ENCODE measurements around the gene CPA1. TPM values are rescaled to one million over a fixed set of nuclear protein-coding genes. Genes with fewer than 3 reads are reported as not detected.

Gene CPA1
- polyA plus RNA-seq, 1 donor (not counting 4 experiments of a cell fraction or from before 2014, with no cell fraction given) = not detected

- FAIRE-seq = no peak
- dilution Hi-C loops (cut with MboI; ENCODE audit: extremely low pct_ligation_motif_present, low sequenced_read_pairs) = no loop called here
Observed at GRCh38 chr7:130436253-130436652, 56.0 kb downstream of the CPA1 start.

More at GRCh38 chr7:130436253-130436652, 56.0 kb downstream of the CPA1 start:
- Histone ChIP-seq H4K20me1 (ENCODE audit: control insufficient read depth, extremely low read depth, insufficient read depth, low read length) (no peaks in the 10 kb centered on the region), H3K79me2 (ENCODE audit: control insufficient read depth, insufficient read depth, low read length) (no peaks in the 10 kb centered on the region), H3K36me3 (ENCODE audit: control insufficient read depth in 2 of 2, extremely low read depth in 1 of 2, insufficient read depth in 2 of 2, low read length in 2 of 2) (no peaks in the 10 kb centered on the region), H3K9me1 (ENCODE audit: control insufficient read depth, extremely low read depth, insufficient read depth, low read length) (no peaks in the 10 kb centered on the region), H3K9me3 (ENCODE audit: control insufficient read depth, low read depth, low read length) (no peaks in the 10 kb centered on the region), H2AFZ (ENCODE audit: control insufficient read depth, low read length) (no peak overlapping the region), H3K27ac (ENCODE audit: control insufficient read depth, insufficient read depth, low read length) (no peak overlapping the region), H3K4me2 (ENCODE audit: control insufficient read depth, extremely low read depth, insufficient read depth, low read depth, low read length) (no peak overlapping the region), H3K27me3 (ENCODE audit: control insufficient read depth, extremely low read depth, insufficient read depth, low read length) (no peaks in the 10 kb centered on the region), H3K4me1 (ENCODE audit: control insufficient read depth, extremely low read depth, insufficient read depth, low read length) (peaks cover 27% of the 10 kb centered on the region), H3K4me3 (ENCODE audit: control insufficient read depth in 2 of 3, extremely low read depth in 1 of 3, insufficient read depth in 2 of 3, low read depth in 1 of 3, low read length in 3 of 3) (no peak overlapping the region), H3K9ac (ENCODE audit: control insufficient read depth, extremely low read depth, insufficient read depth, low read length) (no peak overlapping the region)
- no peak for TF ChIP-seq EZH2 (IDR thresholded peaks at IDR 0.05; ENCODE audit: low read length)
- TF ChIP-seq, protein P1, sequence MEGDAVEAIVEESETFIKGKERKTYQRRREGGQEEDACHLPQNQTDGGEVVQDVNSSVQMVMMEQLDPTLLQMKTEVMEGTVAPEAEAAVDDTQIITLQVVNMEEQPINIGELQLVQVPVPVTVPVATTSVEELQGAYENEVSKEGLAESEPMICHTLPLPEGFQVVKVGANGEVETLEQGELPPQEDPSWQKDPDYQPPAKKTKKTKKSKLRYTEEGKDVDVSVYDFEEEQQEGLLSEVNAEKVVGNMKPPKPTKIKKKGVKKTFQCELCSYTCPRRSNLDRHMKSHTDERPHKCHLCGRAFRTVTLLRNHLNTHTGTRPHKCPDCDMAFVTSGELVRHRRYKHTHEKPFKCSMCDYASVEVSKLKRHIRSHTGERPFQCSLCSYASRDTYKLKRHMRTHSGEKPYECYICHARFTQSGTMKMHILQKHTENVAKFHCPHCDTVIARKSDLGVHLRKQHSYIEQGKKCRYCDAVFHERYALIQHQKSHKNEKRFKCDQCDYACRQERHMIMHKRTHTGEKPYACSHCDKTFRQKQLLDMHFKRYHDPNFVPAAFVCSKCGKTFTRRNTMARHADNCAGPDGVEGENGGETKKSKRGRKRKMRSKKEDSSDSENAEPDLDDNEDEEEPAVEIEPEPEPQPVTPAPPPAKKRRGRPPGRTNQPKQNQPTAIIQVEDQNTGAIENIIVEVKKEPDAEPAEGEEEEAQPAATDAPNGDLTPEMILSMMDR (optimal IDR thresholded peaks at IDR 0.05 in 1 of 3, IDR thresholded peaks at IDR 0.05 in 1 of 3, conservative IDR thresholded peaks at IDR 0.05 in 1 of 3; ENCODE audit: extremely low read depth in 1 of 3, insufficient read depth in 2 of 3, low read length in 3 of 3) = no peak
- DNase-seq (ENCODE audit: low read depth, low spot score) = no peak

Other genes with a start within 250 kb of the CPA1 start
- 15.3 to 25.9 TPM (median 20.0 TPM) in 3 replicates for gene TMEM209, start 175.1 kb upstream of the CPA1 start, polyA plus RNA-seq
- gene SSMEM1, start 172.6 kb upstream of the CPA1 start, polyA plus RNA-seq = not detected in 3 replicates
- gene CPA2, start 113.6 kb upstream of the CPA1 start, polyA plus RNA-seq = 0.33 to 0.41 TPM (median 0.36 TPM) in 3 replicates
- 248 to 423 TPM (median 276 TPM) in 3 replicates for gene CPA4, start 87.3 kb upstream of the CPA1 start, polyA plus RNA-seq
- 0.24 to 0.35 TPM (median 0.27 TPM) in 3 replicates for gene CPA5, start 35.7 kb upstream of the CPA1 start, polyA plus RNA-seq
- gene CEP41, start 60.5 kb downstream of the CPA1 start, polyA plus RNA-seq = 10.1 to 21.5 TPM (median 13.4 TPM) in 3 replicates
- 3.7 to 5.8 TPM (median 3.8 TPM) in 3 replicates for gene MEST, start 111.6 kb downstream of the CPA1 start, polyA plus RNA-seq